K562 (cell line): ENCODE measurements around the gene RASSF7. TPM values are rescaled to one million over a fixed set of nuclear protein-coding genes. Genes with fewer than 3 reads are reported as not detected.
A peak's percentile ranks its signal among the peaks of the same experiment; 100 is the strongest.

Experiments used
- ATF4 ChIP-seq: fragments of 450-650 bp; formaldehyde crosslinking; IDR thresholded peaks from 2 replicates; pipeline ENCODE4 v1.4.0; 2022; ENCODE audit warnings: mild to moderate bottlenecking, moderate library complexity
- BCOR ChIP-seq: fragments of 450-650 bp; IDR thresholded peaks from 2 replicates; pipeline ENCODE4 v1.6.1; 2016
- CBFA2T3 ChIP-seq: fragments of 450-650 bp; IDR thresholded peaks from 2 replicates; pipeline ENCODE4 v1.6.1; 2017
- E2F6 ChIP-seq, 2 experiments: IDR thresholded peaks; 2 replicates each; pipeline ENCODE4 v1.6.1; 2011; ENCODE audit warnings: borderline replicate concordance in 1 of 2, control low read depth in 1 of 2, low read depth in 1 of 2, low read length in 1 of 2, mild to moderate bottlenecking in 1 of 2, mixed read lengths in 1 of 2, moderate library complexity in 1 of 2; ENCODE audit not compliant: insufficient read depth in 1 of 2, insufficient read length in 1 of 2, poor library complexity in 1 of 2, severe bottlenecking in 1 of 2; ENCODE audit errors: extremely low read depth in 1 of 2
- E2F8 ChIP-seq: fragments of 450-650 bp; IDR thresholded peaks from 2 replicates; pipeline ENCODE4 v1.7.1; 2018; ENCODE audit warnings: mild to moderate bottlenecking, low read depth; ENCODE audit not compliant: partially characterized antibody
- FOXJ2 ChIP-seq: fragments of 200-800 bp; sonication (Bioruptor generic); IDR thresholded peaks from 2 replicates; pipeline ENCODE4 v1.6.1; 2016; ENCODE audit warnings: missing genetic modification characterization, missing compliant biosample characterization
- FOXJ3 ChIP-seq: sonication (generic); formaldehyde crosslinking; IDR thresholded peaks from 2 replicates; pipeline ENCODE4 v1.4.0; 2020; ENCODE audit warnings: mild to moderate bottlenecking, missing genetic modification reagents
- HCFC1 ChIP-seq: IDR thresholded peaks from 2 replicates; pipeline ENCODE4 v1.6.1; 2012; ENCODE audit warnings: low read depth, low read length, improper control_type of control experiment
- HDAC3 ChIP-seq: fragments of 450-650 bp; IDR thresholded peaks from 2 replicates; pipeline ENCODE4 v1.6.1; 2018; ENCODE audit warnings: borderline replicate concordance, mild to moderate bottlenecking, moderate library complexity; ENCODE audit not compliant: partially characterized antibody
- JUND ChIP-seq, 2 experiments: IDR thresholded peaks; 2 replicates in 1 of 2; 3 replicates in 1 of 2; pipeline ENCODE4 v1.6.1; 2011; ENCODE audit warnings: borderline replicate concordance in 2 of 2, low read depth in 2 of 2, low read length in 2 of 2, improper control_type of control experiment in 1 of 2, missing biosample characterization in 1 of 2, missing genetic modification characterization in 1 of 2, missing genetic modification reagents in 1 of 2
- NCOA1 ChIP-seq: fragments of 450-650 bp; IDR thresholded peaks from 2 replicates; pipeline ENCODE4 v1.6.1; 2016; ENCODE audit warnings: low read depth
- RBM25 ChIP-seq: fragments of 200-400 bp; formaldehyde crosslinking; IDR thresholded peaks from 2 replicates; pipeline ENCODE4 v1.6.1; 2018; ENCODE audit warnings: low read length, low read depth, moderate library complexity; ENCODE audit not compliant: severe bottlenecking
- RHOXF2B ChIP-seq: fragments of 250-450 bp; sonication (Bioruptor Pico); conservative IDR thresholded peaks from 2 replicates; pipeline ENCODE4 v1.5.1; 2021
- RUNX1 ChIP-seq: sonication (generic); IDR thresholded peaks from 2 replicates; pipeline ENCODE4 v1.6.1; 2016; ENCODE audit warnings: antibody characterized with exemption, low read depth
- SAFB ChIP-seq: fragments of 200-400 bp; formaldehyde crosslinking; IDR thresholded peaks from 2 replicates; pipeline ENCODE4 v1.6.1; 2017; ENCODE audit warnings: low read depth, low read length, borderline replicate concordance
- TAF7 ChIP-seq: fragments of 450-650 bp; IDR thresholded peaks from 2 replicates; pipeline ENCODE4 v1.6.1; 2016; ENCODE audit warnings: missing genetic modification characterization, missing compliant biosample characterization
- ZFX ChIP-seq: sonication (generic); formaldehyde crosslinking; IDR thresholded peaks from 2 replicates; pipeline ENCODE4 v1.8.0; 2022; ENCODE audit warnings: mild to moderate bottlenecking, missing genetic modification reagents, moderate library complexity
- ZNF347 ChIP-seq: fragments of 450-650 bp; formaldehyde crosslinking; IDR thresholded peaks from 2 replicates; pipeline ENCODE4 v1.4.0; 2020; ENCODE audit warnings: low read depth, mild to moderate bottlenecking, moderate library complexity
- polyA plus RNA-seq, 8 experiments: library from polyadenylated mRNA; depleted of rRNA in 4 of 8; stranded (reverse) in 5 of 8; unstranded in 3 of 8; fragments of >200 nt; fragmentation: Nextera tagmentation in 2 of 8; fragmentation: Illumina TruSeq in 1 of 8; extraction: Ambion mirVana in 2 of 8; extraction: Trizol in 1 of 8; gene quantifications; 2 replicates each; pipeline versions ENCODE4 v1.2.1 to v1.2.3, GENCODE V29; 2011 to 2014; ENCODE audit warnings: inconsistent platforms in 1 of 8, missing spikeins in 1 of 8
- total RNA-seq, 7 experiments: library from RNA; depleted of rRNA in 6 of 7; stranded (reverse); fragments of >200 nt in 6 of 7; fragmentation: Illumina TruSeq in 2 of 7; extraction: Trizol in 2 of 7; gene quantifications; 2 replicates each; pipeline versions ENCODE4 v1.2.1 to v1.2.3, GENCODE V29; 2011 to 2021; ENCODE audit warnings: low replicate concordance in 1 of 7
- TF ChIP-seq, protein P1 (sequence below): fragments of 250-450 bp; sonication (Bioruptor Pico); IDR thresholded peaks from 2 replicates; pipeline ENCODE4 v1.4.0; 2020; ENCODE audit warnings: mild to moderate bottlenecking, moderate library complexity, borderline replicate concordance

Gene RASSF7
- total and polyA plus RNA-seq, 9 of the 15 experiments (the other 6 are each of a cell fraction or from before 2014, with no cell fraction given), result 0.41 to 45.2 (median 18.6) TPM

DNA sequence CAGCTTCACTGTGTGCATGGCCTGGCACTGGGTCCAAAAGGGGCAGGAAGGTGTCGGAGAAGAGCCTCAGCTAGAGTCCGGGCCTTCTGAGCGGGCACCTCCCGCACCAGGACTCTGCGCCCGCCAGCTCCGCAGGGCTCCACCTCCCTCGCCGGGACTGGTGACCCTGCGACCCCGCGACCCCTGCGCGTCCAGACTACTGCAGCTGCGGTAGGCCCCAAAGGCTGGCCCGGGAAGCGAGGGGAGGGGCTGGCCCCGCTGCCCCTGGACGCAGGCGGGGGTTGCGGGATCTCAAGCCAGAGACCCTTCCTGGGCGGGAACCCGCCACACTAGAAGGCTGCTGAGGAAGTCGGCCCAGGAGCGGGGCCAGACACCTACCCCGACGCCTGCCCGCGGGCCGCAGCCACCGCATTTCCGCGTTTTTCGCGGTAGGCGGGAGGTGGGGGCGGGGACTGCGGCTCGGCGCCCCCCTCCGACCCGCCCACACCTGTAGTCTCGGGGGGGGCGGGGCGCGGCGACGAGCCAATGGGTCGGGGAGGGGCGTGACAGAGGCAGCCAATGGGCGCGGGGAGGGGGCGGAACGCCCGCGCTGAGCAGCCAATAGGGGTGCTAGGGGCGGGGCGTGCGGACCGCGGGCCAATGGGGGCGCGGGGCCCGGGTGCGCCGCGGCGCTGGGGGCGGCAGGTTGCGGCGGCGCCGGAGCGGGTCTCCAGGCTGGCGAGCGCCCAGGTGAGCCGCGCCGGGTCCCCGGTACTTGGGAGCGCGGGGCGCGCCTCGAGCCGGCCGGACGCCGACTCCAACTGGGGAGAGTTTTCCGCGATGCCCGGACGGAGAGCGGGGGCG lies at the start of gene RASSF7, which contains the start of gene LMNTD2 (continued):
- TF ChIP-seq JUND (IDR thresholded peaks at IDR 0.05; ENCODE audit: borderline replicate concordance, low read depth, low read length), result 0 out of 2 replicates have a peak, but pooled peaks have one; percentile 22
- peak; percentile 15; the same call in 1 of the 3 replicates for TF ChIP-seq JUND (tag; IDR thresholded peaks at IDR 0.05; ENCODE audit: borderline replicate concordance, low read depth, low read length)
- TF ChIP-seq NCOA1, result no peak
- TF ChIP-seq RBM25, result peak; percentile 99
- no peak for TF ChIP-seq HDAC3
- TF ChIP-seq ZFX (CRISPR knock-in tag), result peak; percentile 99
- TF ChIP-seq TAF7 (tag), result no peak
- TF ChIP-seq RUNX1, result no peak
- TF ChIP-seq FOXJ2, result no peak
- TF ChIP-seq, protein P1, sequence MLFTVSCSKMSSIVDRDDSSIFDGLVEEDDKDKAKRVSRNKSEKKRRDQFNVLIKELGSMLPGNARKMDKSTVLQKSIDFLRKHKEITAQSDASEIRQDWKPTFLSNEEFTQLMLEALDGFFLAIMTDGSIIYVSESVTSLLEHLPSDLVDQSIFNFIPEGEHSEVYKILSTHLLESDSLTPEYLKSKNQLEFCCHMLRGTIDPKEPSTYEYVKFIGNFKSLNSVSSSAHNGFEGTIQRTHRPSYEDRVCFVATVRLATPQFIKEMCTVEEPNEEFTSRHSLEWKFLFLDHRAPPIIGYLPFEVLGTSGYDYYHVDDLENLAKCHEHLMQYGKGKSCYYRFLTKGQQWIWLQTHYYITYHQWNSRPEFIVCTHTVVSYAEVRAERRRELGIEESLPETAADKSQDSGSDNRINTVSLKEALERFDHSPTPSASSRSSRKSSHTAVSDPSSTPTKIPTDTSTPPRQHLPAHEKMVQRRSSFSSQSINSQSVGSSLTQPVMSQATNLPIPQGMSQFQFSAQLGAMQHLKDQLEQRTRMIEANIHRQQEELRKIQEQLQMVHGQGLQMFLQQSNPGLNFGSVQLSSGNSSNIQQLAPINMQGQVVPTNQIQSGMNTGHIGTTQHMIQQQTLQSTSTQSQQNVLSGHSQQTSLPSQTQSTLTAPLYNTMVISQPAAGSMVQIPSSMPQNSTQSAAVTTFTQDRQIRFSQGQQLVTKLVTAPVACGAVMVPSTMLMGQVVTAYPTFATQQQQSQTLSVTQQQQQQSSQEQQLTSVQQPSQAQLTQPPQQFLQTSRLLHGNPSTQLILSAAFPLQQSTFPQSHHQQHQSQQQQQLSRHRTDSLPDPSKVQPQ, result peak; percentile 64; the same call in 1 of the 2 replicates
- TF ChIP-seq RHOXF2B (CRISPR knock-in tag), result 0 out of 2 replicates have a peak, but pooled peaks have one; percentile 33
- TF ChIP-seq E2F6 (IDR thresholded peaks at IDR 0.05; ENCODE audit: borderline replicate concordance in 1 of 2, extremely low read depth in 1 of 2, insufficient read depth in 1 of 2, insufficient read length in 1 of 2, low read depth in 1 of 2, low read length in 1 of 2, poor library complexity in 1 of 2, severe bottlenecking in 1 of 2), result peak; percentile 16 to 73
- TF ChIP-seq SAFB, result no peak
- TF ChIP-seq FOXJ3 (CRISPR knock-in tag), result no peak
- TF ChIP-seq E2F8, result no peak
- no peak for TF ChIP-seq ZNF347 (CRISPR knock-in tag)
- 0 out of 2 replicates have a peak, but pooled peaks have one; percentile 11 for TF ChIP-seq BCOR
- TF ChIP-seq CBFA2T3, result no peak
- TF ChIP-seq HCFC1, result 0 out of 2 replicates have a peak, but pooled peaks have one; percentile 24
- no peak for TF ChIP-seq ATF4 (CRISPR knock-in tag)
